Spleen (tissue), 11 donors: ENCODE results near the gene PEPD. TPM values are rescaled to one million over a fixed set of nuclear protein-coding genes. Genes with fewer than 3 reads are reported as not detected.

Source experiments
- DNase-seq: peaks from one replicate; pipeline ENCODE4 v3.0.0-alpha.2; 2020
- H3K27ac ChIP-seq, 8 donors: fragments of 200-600 bp; sonication (generic) in 7 of 8; 1 replicate in 4 of 8; 2 replicates in 4 of 8; pipeline versions ENCODE4 v1.5.0 to v1.8.0; 2016 to 2021; ENCODE audit warnings: inconsistent platforms in 4 of 8, mild to moderate bottlenecking in 4 of 8, moderate library complexity in 1 of 8
- H3K27me3 ChIP-seq, 7 donors: fragments of 200-600 bp; sonication (generic) in 6 of 7; replicated peaks in 1 of 7; 1 replicate in 4 of 7; 2 replicates in 3 of 7; pipeline versions ENCODE4 v1.5.0 to v1.8.0; 2016 to 2021; ENCODE audit warnings: inconsistent platforms in 3 of 7, mild to moderate bottlenecking in 1 of 7
- H3K36me3 ChIP-seq, 6 donors: fragments of 200-600 bp; sonication (generic) in 5 of 6; 1 replicate in 4 of 6; 2 replicates in 2 of 6; pipeline versions ENCODE4 v1.5.0 to v1.8.0; 2016 to 2021; ENCODE audit warnings: inconsistent platforms in 2 of 6
- H3K4me1 ChIP-seq, 6 donors: fragments of 200-600 bp; sonication (generic) in 5 of 6; 1 replicate in 3 of 6; 2 replicates in 3 of 6; pipeline versions ENCODE4 v1.5.0 to v1.8.0; 2016 to 2021; ENCODE audit warnings: inconsistent platforms in 3 of 6
- H3K4me3 ChIP-seq, 8 donors: fragments of 200-600 bp; sonication (generic) in 7 of 8; 1 replicate in 4 of 8; 2 replicates in 4 of 8; pipeline versions ENCODE4 v1.5.0 to v1.8.0; 2016 to 2021; ENCODE audit warnings: inconsistent platforms in 4 of 8, mild to moderate bottlenecking in 4 of 8, moderate library complexity in 2 of 8
- H3K9me3 ChIP-seq, 8 donors: fragments of 200-600 bp; sonication (generic) in 7 of 8; 1 replicate in 4 of 8; 2 replicates in 4 of 8; pipeline versions ENCODE4 v1.5.0 to v1.8.0; 2016 to 2021; ENCODE audit warnings: inconsistent platforms in 4 of 8
- CTCF ChIP-seq, 11 experiments: fragments of 200-600 bp in 7 of 11; fragments of 450-650 bp in 4 of 11; sonication (generic) in 4 of 11; IDR thresholded peaks in 8 of 11; conservative IDR thresholded peaks in 3 of 11; 1 replicate in 7 of 11; 2 replicates in 4 of 11; pipeline versions ENCODE4 v1.4.0 to v1.8.0; 2016 to 2021; ENCODE audit warnings: antibody characterized with exemption in 11 of 11, inconsistent platforms in 4 of 11, mild to moderate bottlenecking in 1 of 11
- POLR2A ChIP-seq, 3 donors: fragments of 450-650 bp; IDR thresholded peaks; one replicate each; pipeline ENCODE4 v1.5.1; 2017; ENCODE audit warnings: antibody characterized with exemption in 3 of 3, mild to moderate bottlenecking in 1 of 3
- POLR2AphosphoS5 ChIP-seq, 3 donors: sonication (generic); formaldehyde crosslinking; IDR thresholded peaks; one replicate each; pipeline ENCODE4 v1.5.1; 2017; ENCODE audit warnings: antibody characterized with exemption in 3 of 3
- WGBS, 5 donors: extraction: QIAGEN DNeasy Blood & Tissue Kit in 3 of 5; methylation state at CpG; one replicate each; pipeline versions ENCODE4 v1.1.5 to v1.1.7; 2013 to 2018; 5-methylcytosine and 5-hydroxymethylcytosine counted together
- intact Hi-C: fragments of 100-400 bp; cut with DNase I; formaldehyde crosslinking; loops from one replicate; pipeline ENCODE4 v1.15.0; 2023; ENCODE audit warnings: low total_unique reads
- polyA plus RNA-seq, 3 donors: library from polyadenylated mRNA; stranded (reverse); fragments of 200-250 nt; gene quantifications; one replicate each; pipeline ENCODE4 v1.2.1, GENCODE V29; 2013
- total RNA-seq, 7 donors: library from RNA; depleted of rRNA in 3 of 7; stranded (reverse); fragments of >200 nt in 3 of 7; fragmentation: NEBNext Ultra II Directional in 4 of 7; extraction: Animal tissue kit (Norgen Biotek cat#: 25700) in 4 of 7; gene quantifications; one replicate each; pipeline versions ENCODE4 v1.1.0 to v1.2.1, GENCODE V29; 2016 to 2021
- donor health status: healthy with polysubstance abuse.
- donor health status: DM: no; HTN: no; CAD: no; lungs with moderate emphysema.
- donor health status: DM: no; HTN: no; CAD: no.
- donor health status: Bipolar disorder and iron deficiency.
- donor health status: healthy.
- donor health status: DM: no; HTN: no; CAD: no.
- donor health status: DM: yes; HTN: yes; CAD: no.

PEPD gene
- total and polyA plus RNA-seq, 10 donors, result 38.4 to 98.3 (median 69.8) TPM

DNA sequence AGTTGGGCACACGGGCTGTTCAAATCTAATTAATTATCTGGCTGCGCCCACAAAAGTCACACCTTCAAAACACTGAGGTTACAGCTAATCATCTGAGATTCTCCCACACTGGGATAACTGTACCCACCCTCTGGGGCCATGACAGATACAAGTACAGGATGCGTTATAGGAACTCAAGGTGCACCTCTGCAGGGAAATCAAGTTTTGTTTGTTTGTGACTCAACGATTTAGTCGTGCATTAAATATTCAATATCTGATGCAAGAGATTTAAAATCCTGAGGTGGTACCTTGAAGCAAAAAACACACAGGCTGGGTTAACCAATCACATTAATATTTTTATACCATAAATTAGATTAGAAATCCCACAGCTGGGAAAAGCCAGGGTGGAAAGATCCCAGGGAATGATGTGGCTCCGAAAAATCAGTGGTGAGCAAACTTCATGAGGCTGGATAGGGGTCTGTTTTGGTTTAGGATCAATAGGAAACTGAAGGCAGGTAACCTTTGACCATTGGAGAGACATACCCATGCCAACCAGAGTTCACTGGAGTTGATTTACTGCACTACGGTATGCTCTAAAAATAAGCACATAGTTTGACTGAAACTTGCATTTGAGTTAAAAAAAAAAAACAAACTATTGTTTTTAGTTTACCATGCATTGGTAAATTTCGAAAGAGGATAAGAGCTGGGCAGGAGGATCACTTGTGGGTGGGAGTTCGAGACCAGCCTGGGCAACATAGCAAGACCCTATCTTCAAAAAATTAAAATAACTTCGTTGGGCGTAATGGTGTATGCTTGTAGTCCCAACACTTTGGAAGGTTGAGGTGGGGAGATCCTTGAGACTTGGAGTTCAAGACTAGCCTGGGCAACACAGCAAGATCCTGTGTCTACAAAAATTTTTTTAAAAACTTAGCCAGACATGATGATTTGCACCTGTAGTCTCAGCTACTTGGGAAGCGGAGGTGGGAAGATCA lies 172.0 kb downstream of the PEPD start:
- H3K36me3 ChIP-seq, result no peaks in the 10 kb centered on the region
- H3K4me3 ChIP-seq, result no peak overlapping the region
- intact Hi-C loops, result no loop called here
- H3K27me3 ChIP-seq, result peaks cover 0 to 46% (median 10%) of the 10 kb centered on the region in 7 donors
- no peak for DNase-seq
- TF ChIP-seq CTCF (IDR thresholded peaks at IDR 0.05 in 8 of 11, conservative IDR thresholded peaks at IDR 0.05 in 3 of 11) (no peak), POLR2A (IDR thresholded peaks at IDR 0.05) (no peak), POLR2AphosphoS5 (IDR thresholded peaks at IDR 0.05) (no peak)
- H3K27ac ChIP-seq, result no peak overlapping the region
- 77 to 87% (median 84%) methylated on average over 12 of the region's 12 CpGs for WGBS, 5 donors
- no peaks in the 10 kb centered on the region for H3K9me3 ChIP-seq
- no peaks in the 10 kb centered on the region for H3K4me1 ChIP-seq

- 71 to 79% (median 74%) methylated on average over 12 of the region's 12 CpGs for WGBS, 5 donors
- peaks cover 0 to 55% (median 10%) of the 10 kb centered on the region in 7 donors for H3K27me3 ChIP-seq
- intact Hi-C loops, result no loop called here
- no peak overlapping the region for H3K27ac ChIP-seq
- no peaks in the 10 kb centered on the region for H3K9me3 ChIP-seq
- H3K36me3 ChIP-seq, result no peaks in the 10 kb centered on the region
- no peak for DNase-seq
- no peaks in the 10 kb centered on the region for H3K4me1 ChIP-seq
- TF ChIP-seq POLR2A (IDR thresholded peaks at IDR 0.05) (no peak), POLR2AphosphoS5 (IDR thresholded peaks at IDR 0.05) (no peak), CTCF (IDR thresholded peaks at IDR 0.05 in 8 of 11, conservative IDR thresholded peaks at IDR 0.05 in 3 of 11) (no peak)
- H3K4me3 ChIP-seq, result no peak overlapping the region
These were observed 173.1 kb downstream of the PEPD start for GRCh38 chr19:33348301-33349010.

- no peak overlapping the region for H3K27ac ChIP-seq
- no peak for DNase-seq
- no peak for TF ChIP-seq CTCF (IDR thresholded peaks at IDR 0.05 in 8 of 11, conservative IDR thresholded peaks at IDR 0.05 in 3 of 11)
- no peak for TF ChIP-seq POLR2A (IDR thresholded peaks at IDR 0.05)
- TF ChIP-seq POLR2AphosphoS5 (IDR thresholded peaks at IDR 0.05), result no peak
- H3K27me3 ChIP-seq, result peaks cover 0 to 67% (median 10%) of the 10 kb centered on the region in 7 donors
- intact Hi-C loops, result no loop called here
- H3K4me1 ChIP-seq, result no peaks in the 10 kb centered on the region
- WGBS, 5 donors, result 83 to 90% (median 86%) methylated on average over 9 to 10 of the region's 10 CpGs
- no peaks in the 10 kb centered on the region for H3K36me3 ChIP-seq
- H3K9me3 ChIP-seq, result no peaks in the 10 kb centered on the region
- no peak overlapping the region for H3K4me3 ChIP-seq
These were observed 174.3 kb downstream of the PEPD start for GRCh38 chr19:33347300-33347699.

GRCh38 chr19:33346665-33347064 lies 174.9 kb downstream of the PEPD start:
- Histone ChIP-seq H3K36me3 (no peaks in the 10 kb centered on the region), H3K4me3 (no peak overlapping the region), H3K27me3 (peaks cover 0 to 69% (median 10%) of the 10 kb centered on the region in 7 donors), H3K4me1 (no peaks in the 10 kb centered on the region), H3K27ac (no peak overlapping the region), H3K9me3 (no peaks in the 10 kb centered on the region)
- TF ChIP-seq POLR2AphosphoS5 (IDR thresholded peaks at IDR 0.05) (no peak), POLR2A (IDR thresholded peaks at IDR 0.05) (no peak), CTCF (IDR thresholded peaks at IDR 0.05 in 8 of 11, conservative IDR thresholded peaks at IDR 0.05 in 3 of 11) (no peak)
- intact Hi-C loops, result no loop called here
- no peak for DNase-seq
